Activated naive CD8-positive, alpha-beta T cell treated with anti-CD3 and anti-CD28 coated beads, Interleukin-2, amount 10 ng/mL, durations not matched to agents 7 days and 5 days (primary cell): ENCODE data around the gene BNIP5. TPM values are rescaled to one million over a fixed set of nuclear protein-coding genes. Genes with fewer than 3 reads are reported as not detected.

Experiments
- ATAC-seq: fragments of 150-1000 bp; cut with Tn5 transposase; one replicate; pipeline ENCODE4 v1.10.0; 2021; ENCODE audit warnings: low read depth, moderate library complexity
- POLR2A ChIA-PET: fragments of 350-600 bp; sonication (Branson Sonifier 250); formaldehyde crosslinking; loops from one replicate; lab custom pipeline; 2021; ENCODE audit warnings: antibody characterized with exemption; lab: Charles Lee
- DNase-seq: peaks from one replicate; pipeline ENCODE4 v3.0.0; 2021
- H3K27ac Mint-ChIP-seq: one replicate; pipeline ENCODE4 v1.8.0; 2022; ENCODE audit warnings: mild to moderate bottlenecking, mixed read lengths
- H3K27me3 Mint-ChIP-seq: one replicate; pipeline ENCODE4 v1.8.0; 2022; ENCODE audit warnings: mild to moderate bottlenecking, moderate library complexity, mixed read lengths
- H3K36me3 Mint-ChIP-seq: one replicate; pipeline ENCODE4 v1.8.0; 2021; ENCODE audit warnings: mild to moderate bottlenecking, mixed read lengths
- H3K4me1 Mint-ChIP-seq: one replicate; pipeline ENCODE4 v1.8.0; 2021; ENCODE audit warnings: mixed read lengths
- H3K4me3 Mint-ChIP-seq: one replicate; pipeline ENCODE4 v1.8.0; 2022; ENCODE audit warnings: mild to moderate bottlenecking, moderate library complexity, mixed read lengths
- H3K9me3 Mint-ChIP-seq: one replicate; pipeline ENCODE4 v1.8.0; 2021; ENCODE audit warnings: mixed read lengths
- total RNA-seq, 2 experiments: library from RNA; stranded (reverse); gene quantifications; one replicate each; pipeline ENCODE4 v1.2.3, GENCODE V29; 2021

BNIP5 gene
- total RNA-seq, 2 experiments from 2014 or later: not detected

- Mint-ChIP-seq H3K9me3 (no peaks in the 10 kb centered on the region), H3K36me3 (no peaks in the 10 kb centered on the region), H3K4me1 (peaks cover 10% of the 10 kb centered on the region), H3K27ac (no peak overlapping the region), H3K27me3 (peaks cover 58% of the 10 kb centered on the region), H3K4me3 (no peak overlapping the region)
- ATAC-seq (no peak), DNase-seq (no peak)
- POLR2A ChIA-PET: no interaction called here
Observed at GRCh38 chr6:36283608-36284007, 53.1 kb downstream of the BNIP5 start.

- Mint-ChIP-seq H3K27ac (no peak overlapping the region), H3K4me3 (no peak overlapping the region), H3K9me3 (no peaks in the 10 kb centered on the region), H3K27me3 (peaks cover 54% of the 10 kb centered on the region), H3K4me1 (peaks cover 3% of the 10 kb centered on the region), H3K36me3 (no peaks in the 10 kb centered on the region)
- no peak for ATAC-seq
- POLR2A ChIA-PET: no interaction called here
- no peak for DNase-seq
Observed at GRCh38 chr6:36280983-36281382, 55.7 kb downstream of the BNIP5 start.

GRCh38 chr6:36280467-36280866 is 56.2 kb downstream of the BNIP5 start:
- POLR2A ChIA-PET: no interaction called here

GRCh38 chr6:36277946-36278470 is 58.7 kb downstream of the BNIP5 start:
- DNase-seq: no peak
- no peak overlapping the region for H3K27ac Mint-ChIP-seq
- no peaks in the 10 kb centered on the region for H3K4me1 Mint-ChIP-seq
- no peaks in the 10 kb centered on the region for H3K9me3 Mint-ChIP-seq
- no peak overlapping the region for H3K4me3 Mint-ChIP-seq
- H3K27me3 Mint-ChIP-seq: peaks cover 42% of the 10 kb centered on the region
- no peak for ATAC-seq
- H3K36me3 Mint-ChIP-seq: no peaks in the 10 kb centered on the region
- POLR2A ChIA-PET: no interaction called here

More at GRCh38 chr6:36280467-36280866, 56.2 kb downstream of the BNIP5 start:
- H3K27ac Mint-ChIP-seq: no peak overlapping the region
- DNase-seq: no peak
- no peak overlapping the region for H3K4me3 Mint-ChIP-seq
- no peaks in the 10 kb centered on the region for H3K4me1 Mint-ChIP-seq
- no peak for ATAC-seq
- no peaks in the 10 kb centered on the region for H3K36me3 Mint-ChIP-seq
- H3K27me3 Mint-ChIP-seq: peaks cover 52% of the 10 kb centered on the region
- H3K9me3 Mint-ChIP-seq: no peaks in the 10 kb centered on the region

GRCh38 chr6:36276581-36277536 is 59.8 kb downstream of the BNIP5 start:
- ATAC-seq (no peak), DNase-seq (no peak)
- Mint-ChIP-seq H3K9me3 (no peaks in the 10 kb centered on the region), H3K4me1 (no peaks in the 10 kb centered on the region), H3K36me3 (no peaks in the 10 kb centered on the region), H3K27ac (no peak overlapping the region), H3K4me3 (no peak overlapping the region), H3K27me3 (peaks cover 38% of the 10 kb centered on the region)
- POLR2A ChIA-PET: no interaction called here

GRCh38 chr6:36273802-36274514 is 62.7 kb downstream of the BNIP5 start:
- H3K4me3 Mint-ChIP-seq: no peak overlapping the region
- no peak for ATAC-seq
- H3K4me1 Mint-ChIP-seq: no peaks in the 10 kb centered on the region
- POLR2A ChIA-PET: no interaction called here
- H3K36me3 Mint-ChIP-seq: no peaks in the 10 kb centered on the region
- peaks cover 23% of the 10 kb centered on the region for H3K27me3 Mint-ChIP-seq
- no peaks in the 10 kb centered on the region for H3K9me3 Mint-ChIP-seq
- no peak overlapping the region for H3K27ac Mint-ChIP-seq
- DNase-seq: no peak

- no peaks in the 10 kb centered on the region for H3K9me3 Mint-ChIP-seq
- H3K27me3 Mint-ChIP-seq: peaks cover 23% of the 10 kb centered on the region
- no peaks in the 10 kb centered on the region for H3K4me1 Mint-ChIP-seq
- POLR2A ChIA-PET: no interaction called here
- H3K27ac Mint-ChIP-seq: no peak overlapping the region
- ATAC-seq: no peak
- no peaks in the 10 kb centered on the region for H3K36me3 Mint-ChIP-seq
- no peak overlapping the region for H3K4me3 Mint-ChIP-seq
- DNase-seq: no peak
Observed at GRCh38 chr6:36273067-36273466, 63.6 kb downstream of the BNIP5 start.

GRCh38 chr6:36272234-36272633 is 64.5 kb downstream of the BNIP5 start:
- POLR2A ChIA-PET: no interaction called here
- Mint-ChIP-seq H3K27me3 (peaks cover 21% of the 10 kb centered on the region), H3K27ac (no peak overlapping the region), H3K9me3 (no peaks in the 10 kb centered on the region), H3K4me3 (no peak overlapping the region), H3K4me1 (no peaks in the 10 kb centered on the region), H3K36me3 (no peaks in the 10 kb centered on the region)
- ATAC-seq: no peak
- DNase-seq: no peak

- H3K27ac Mint-ChIP-seq: no peak within 1 kb of the TSS
- H3K4me1 Mint-ChIP-seq: no peaks in the 10 kb centered on the region
- H3K9me3 Mint-ChIP-seq: peaks cover 4% of the 10 kb centered on the region
- no peak within 1 kb of the TSS for H3K4me3 Mint-ChIP-seq
- DNase-seq (no peak), ATAC-seq (no peak)
- H3K36me3 Mint-ChIP-seq: no peaks in the 10 kb centered on the region
- POLR2A ChIA-PET: no interaction called here
- peaks cover 13% of the 10 kb centered on the region for H3K27me3 Mint-ChIP-seq
Observed at GRCh38 chr6:36269834-36270705, 66.6 kb downstream of the BNIP5 start, which contains the start of gene PNPLA1. Gene PNPLA1, plus strand, starts transcription at chr6:36270060. Its CDS starts 400 bp downstream, at chr6:36270460.

- DNase-seq: no peak
- Mint-ChIP-seq H3K27me3 (peaks cover 10% of the 10 kb centered on the region), H3K4me3 (no peak overlapping the region), H3K9me3 (peaks cover 4% of the 10 kb centered on the region), H3K4me1 (no peaks in the 10 kb centered on the region), H3K36me3 (no peaks in the 10 kb centered on the region), H3K27ac (no peak overlapping the region)
- no peak for ATAC-seq
- POLR2A ChIA-PET: no interaction called here
Observed at GRCh38 chr6:36268478-36269275, 68.0 kb downstream of the BNIP5 start.

GRCh38 chr6:36267731-36268477 is 68.8 kb downstream of the BNIP5 start:
- Mint-ChIP-seq H3K4me3 (no peak overlapping the region), H3K27me3 (peaks cover 8% of the 10 kb centered on the region), H3K9me3 (peaks cover 4% of the 10 kb centered on the region), H3K36me3 (no peaks in the 10 kb centered on the region), H3K4me1 (no peaks in the 10 kb centered on the region), H3K27ac (no peak overlapping the region)
- DNase-seq (no peak), ATAC-seq (no peak)
- POLR2A ChIA-PET: no interaction called here
